ENCODE measurements around the gene GMFB.
"Not testable (repeated sequence)": the region's sequence is repeated elsewhere in the genome, so short reads cannot be mapped to it uniquely, and the experiment has no call there.

The GMFB gene

GRCh38 chr14:54471641-54472040 lies 17.1 kb downstream of the GMFB start:
- no peak for DNase-seq
- in situ Hi-C loops (cut with HindIII; ENCODE audit: low pct_ligation_motif_present, low sequenced_read_pairs) = no loop called here
- no peak for TF ChIP-seq CTCF (IDR thresholded peaks at IDR 0.05; ENCODE audit: low read depth, low read length, missing control alignments)
- Histone ChIP-seq H3K27ac (no peak overlapping the region), H3K4me3 (ENCODE audit: low read depth, low read length) (no peak overlapping the region), H3K36me3 (replicated peaks) (peaks cover 5% of the 10 kb centered on the region), H3K27me3 (replicated peaks) (no peaks in the 10 kb centered on the region)

- H3K4me3 ChIP-seq (ENCODE audit: low read depth, low read length) = no peak overlapping the region
- in situ Hi-C loops (cut with HindIII; ENCODE audit: low pct_ligation_motif_present, low sequenced_read_pairs) = no loop called here
- peaks cover 5% of the 10 kb centered on the region for H3K36me3 ChIP-seq (replicated peaks)
- TF ChIP-seq CTCF (IDR thresholded peaks at IDR 0.05; ENCODE audit: low read depth, low read length, missing control alignments) = no peak
- H3K27me3 ChIP-seq (replicated peaks) = no peaks in the 10 kb centered on the region
- no peak for DNase-seq
- H3K27ac ChIP-seq = no peak overlapping the region
Measured at GRCh38 chr14:54470701-54471100, 18.1 kb downstream of the GMFB start.

- no peak overlapping the region for H3K4me3 ChIP-seq (ENCODE audit: low read depth, low read length)
- no peaks in the 10 kb centered on the region for H3K36me3 ChIP-seq (replicated peaks)
- H3K27me3 ChIP-seq (replicated peaks) = no peaks in the 10 kb centered on the region
- in situ Hi-C loops (cut with HindIII; ENCODE audit: low pct_ligation_motif_present, low sequenced_read_pairs) = no loop called here
- no peak for DNase-seq
- no peak for TF ChIP-seq CTCF (IDR thresholded peaks at IDR 0.05; ENCODE audit: low read depth, low read length, missing control alignments)
- H3K27ac ChIP-seq = no peak overlapping the region
Measured at GRCh38 chr14:54467280-54467679, 21.5 kb downstream of the GMFB start.

- no peak overlapping the region for H3K27ac ChIP-seq
- H3K36me3 ChIP-seq (replicated peaks) = no peaks in the 10 kb centered on the region
- no peak overlapping the region for H3K4me3 ChIP-seq (ENCODE audit: low read depth, low read length)
- in situ Hi-C loops (cut with HindIII; ENCODE audit: low pct_ligation_motif_present, low sequenced_read_pairs) = no loop called here
- no peak for TF ChIP-seq CTCF (IDR thresholded peaks at IDR 0.05; ENCODE audit: low read depth, low read length, missing control alignments)
- H3K27me3 ChIP-seq (replicated peaks) = no peaks in the 10 kb centered on the region
- DNase-seq = no peak
Measured at GRCh38 chr14:54465654-54466053, 23.1 kb downstream of the GMFB start.

- Histone ChIP-seq H3K27ac (no peak overlapping the region), H3K27me3 (replicated peaks) (no peaks in the 10 kb centered on the region), H3K36me3 (replicated peaks) (no peaks in the 10 kb centered on the region), H3K4me3 (ENCODE audit: low read depth, low read length) (no peak overlapping the region)
- in situ Hi-C loops (cut with HindIII; ENCODE audit: low pct_ligation_motif_present, low sequenced_read_pairs) = no loop called here
- DNase-seq = no peak
- no peak for TF ChIP-seq CTCF (IDR thresholded peaks at IDR 0.05; ENCODE audit: low read depth, low read length, missing control alignments)
Measured at GRCh38 chr14:54462048-54462447, 26.7 kb downstream of the GMFB start.

GRCh38 chr14:54459106-54459505 lies 29.7 kb downstream of the GMFB start:
- in situ Hi-C loops (cut with HindIII; ENCODE audit: low pct_ligation_motif_present, low sequenced_read_pairs) = no loop called here
- DNase-seq = no peak
- no peak for TF ChIP-seq CTCF (IDR thresholded peaks at IDR 0.05; ENCODE audit: low read depth, low read length, missing control alignments)
- H3K4me3 ChIP-seq (ENCODE audit: low read depth, low read length) = no peak overlapping the region
- no peak overlapping the region for H3K27ac ChIP-seq
- no peaks in the 10 kb centered on the region for H3K36me3 ChIP-seq (replicated peaks)
- H3K27me3 ChIP-seq (replicated peaks) = no peaks in the 10 kb centered on the region

GRCh38 chr14:54458536-54458935 lies 30.2 kb downstream of the GMFB start:
- in situ Hi-C loops (cut with HindIII; ENCODE audit: low pct_ligation_motif_present, low sequenced_read_pairs) = not testable (repeated sequence)

More at GRCh38 chr14:54458536-54458935, 30.2 kb downstream of the GMFB start:
- H3K27ac ChIP-seq; H3K4me3 ChIP-seq (ENCODE audit: low read depth, low read length); H3K27me3 ChIP-seq (replicated peaks); DNase-seq; H3K36me3 ChIP-seq (replicated peaks): not testable (repeated sequence)

Measured in brain microvascular endothelial cell (primary cell).